ENCODE results near the gene NBPF3.
"Not testable (repeated sequence)": the region's sequence is repeated elsewhere in the genome, so short reads cannot be mapped to it uniquely, and the experiment has no call there.

The NBPF3 gene

GRCh38 chr1:21495225-21495820 is 55.4 kb downstream of the NBPF3 start:
- no peak for DNase-seq

GRCh38 chr1:21496063-21496462 is 56.1 kb downstream of the NBPF3 start:
- no peak for DNase-seq

- DNase-seq = no peak
These were observed 56.9 kb downstream of the NBPF3 start for GRCh38 chr1:21496886-21497285.

- DNase-seq = no peak
These were observed 57.6 kb downstream of the NBPF3 start for GRCh38 chr1:21497466-21498061.

- no peak for DNase-seq
These were observed 59.5 kb downstream of the NBPF3 start for GRCh38 chr1:21499283-21499950.

GRCh38 chr1:21503706-21504377 is 63.9 kb downstream of the NBPF3 start:
- DNase-seq = no peak

- no peak for DNase-seq
These were observed 66.9 kb downstream of the NBPF3 start for GRCh38 chr1:21506804-21507203.

- DNase-seq = no peak
These were observed 67.8 kb downstream of the NBPF3 start for GRCh38 chr1:21507511-21508270.

GRCh38 chr1:21508580-21509350 is 68.8 kb downstream of the NBPF3 start:
- DNase-seq = peak; percentile 74 to 75

- no peak for DNase-seq
These were observed 69.6 kb downstream of the NBPF3 start, which contains the start of gene ALPL for GRCh38 chr1:21509351-21510112. Gene ALPL (plus strand): TSS chr1:21509423. CDS start chr1:21554082, 44,659 bp downstream.

- DNase-seq = no peak
These were observed 70.2 kb downstream of the NBPF3 start for GRCh38 chr1:21510113-21510493.

GRCh38 chr1:21510885-21511578 is 71.1 kb downstream of the NBPF3 start:
- no peak for DNase-seq

GRCh38 chr1:21511579-21512522 is 71.9 kb downstream of the NBPF3 start:
- DNase-seq = no peak

- DNase-seq = no peak
These were observed 74.3 kb downstream of the NBPF3 start for GRCh38 chr1:21514245-21514644.

GRCh38 chr1:21517161-21517589 is 77.2 kb downstream of the NBPF3 start:
- no peak for DNase-seq

GRCh38 chr1:21517660-21518480 is 77.9 kb downstream of the NBPF3 start:
- no peak for DNase-seq

GRCh38 chr1:21518774-21519455 is 79.0 kb downstream of the NBPF3 start:
- no peak for DNase-seq

GRCh38 chr1:21519486-21520070 is 79.6 kb downstream of the NBPF3 start:
- not testable (repeated sequence) for DNase-seq

Data from stimulated activated CD4-positive, alpha-beta T cell treated with anti-CD3 and anti-CD28 coated beads, Interleukin-2, amount 100 ng/mL, for 48 hours (primary cell).